GM19372 (cell line): ENCODE measurements around the gene PALLD.
"Not testable (repeated sequence)": the region's sequence is repeated elsewhere in the genome, so short reads cannot be mapped to it uniquely, and the experiment has no call there.

Experiments used
- ATAC-seq: cut with Tn5 transposase; IDR thresholded peaks from one replicate; pipeline ENCODE4 v1.9.1; 2021; ENCODE audit warnings: mild to moderate bottlenecking, low read depth, moderate library complexity; ENCODE audit not compliant: unreplicated experiment

Gene PALLD

DNA sequence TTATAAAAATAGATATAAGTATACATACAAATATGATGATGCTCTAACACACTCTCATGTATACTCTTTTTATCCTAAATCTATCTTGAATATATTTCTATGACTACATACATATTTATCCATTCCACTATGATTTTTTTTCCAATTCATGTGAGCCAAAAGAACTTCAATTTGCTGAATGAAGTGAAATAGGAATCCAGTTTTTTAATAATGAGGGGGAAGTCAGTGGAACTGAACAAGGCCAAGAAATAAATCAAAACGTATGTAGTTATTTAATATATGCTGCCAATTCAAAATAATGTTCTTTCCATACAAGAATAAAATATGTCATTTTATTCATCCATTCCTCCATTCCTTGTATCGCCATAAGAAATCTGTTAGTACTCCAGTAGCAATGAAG lies 6.1 kb upstream of the PALLD start:
- ATAC-seq, result no peak

GRCh38 chr4:168491563-168491962 lies 5.3 kb upstream of the PALLD start:
- no peak for ATAC-seq

DNA sequence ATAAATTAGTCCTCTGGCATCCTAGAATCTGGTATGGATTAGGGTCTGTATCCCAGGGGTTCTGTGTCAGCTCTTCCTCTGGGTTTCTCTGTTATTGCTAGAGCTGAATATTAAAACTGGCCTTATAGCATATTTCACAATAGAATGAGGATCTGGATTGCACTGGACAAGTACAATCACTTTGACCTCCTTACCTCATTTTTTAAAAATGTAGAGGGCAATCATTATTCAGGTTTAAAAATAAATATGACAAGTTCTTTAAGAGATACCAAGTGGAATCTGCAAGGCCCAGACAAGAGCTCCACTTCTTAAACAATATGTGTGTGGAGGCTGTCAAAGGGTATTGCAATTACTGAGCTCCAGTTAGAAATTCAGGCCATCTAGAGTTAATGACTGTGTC lies 1.4 kb downstream of the PALLD start:
- ATAC-seq, result no peak

- no peak for ATAC-seq
Observed at GRCh38 chr4:168499241-168499640, 2.4 kb downstream of the PALLD start.

- ATAC-seq, result no peak
Observed at GRCh38 chr4:168501407-168501806, 4.6 kb downstream of the PALLD start.

GRCh38 chr4:168502861-168503260 lies 6.0 kb downstream of the PALLD start:
- no peak for ATAC-seq

DNA sequence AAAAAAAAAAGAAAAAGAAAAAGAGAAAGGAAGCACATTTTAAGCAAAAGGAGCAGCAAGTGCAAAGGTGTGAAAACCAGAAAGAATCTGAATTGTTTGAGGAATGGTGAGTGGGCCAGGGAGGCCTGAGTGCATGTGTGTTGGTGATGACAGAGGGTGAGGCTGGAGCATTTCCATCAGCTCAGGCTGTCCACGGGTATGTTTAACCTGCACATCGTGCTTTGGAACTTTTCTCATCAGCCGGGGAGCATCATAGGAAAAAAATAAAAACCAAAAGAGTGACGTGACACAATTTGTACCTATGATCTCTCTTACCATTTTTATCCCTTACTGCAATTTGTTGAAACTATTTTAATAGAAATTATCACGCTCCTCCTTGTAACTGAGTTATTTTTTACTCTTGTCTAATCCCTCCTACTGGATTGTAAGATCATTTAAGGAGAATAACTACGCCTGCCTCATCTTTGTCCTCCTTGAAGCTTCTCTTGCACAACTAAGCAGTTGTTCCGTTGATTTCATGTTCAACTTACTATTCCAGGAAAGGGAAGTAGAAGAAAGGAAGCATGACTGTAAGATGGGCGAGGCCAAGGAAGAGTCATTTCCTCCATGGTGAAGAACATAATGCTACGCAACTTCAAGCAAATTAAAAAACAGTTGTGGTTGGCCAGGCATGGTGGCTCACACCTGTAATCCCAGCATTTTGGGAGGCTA lies 7.0 kb downstream of the PALLD start:
- ATAC-seq, result no peak

DNA sequence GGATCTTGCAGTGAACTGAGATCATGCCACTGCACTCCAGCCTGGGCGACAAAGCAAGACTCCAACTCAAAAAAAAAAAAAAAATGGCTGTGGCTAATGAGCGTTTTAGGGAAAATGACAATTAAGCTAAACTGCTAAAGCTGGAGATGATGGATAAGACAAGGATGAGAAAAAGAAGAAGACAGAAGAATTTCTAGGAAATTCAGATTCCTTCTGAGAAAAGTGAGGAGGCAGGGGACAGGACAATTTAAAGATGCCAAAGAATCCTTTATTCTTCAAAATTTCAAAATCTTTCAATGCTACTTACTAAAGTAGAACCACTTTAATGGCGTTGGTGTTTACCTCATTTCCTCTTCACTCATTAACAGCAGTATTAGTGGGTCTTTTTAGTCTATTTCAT lies 7.7 kb downstream of the PALLD start:
- no peak for ATAC-seq

GRCh38 chr4:168506014-168506413 lies 9.2 kb downstream of the PALLD start:
- ATAC-seq, result no peak

GRCh38 chr4:168507178-168507815 lies 10.4 kb downstream of the PALLD start:
- no peak for ATAC-seq

- ATAC-seq, result no peak
Observed at GRCh38 chr4:168508683-168509082, 11.8 kb downstream of the PALLD start.

GRCh38 chr4:168509786-168510185 lies 12.9 kb downstream of the PALLD start:
- ATAC-seq, result no peak

DNA sequence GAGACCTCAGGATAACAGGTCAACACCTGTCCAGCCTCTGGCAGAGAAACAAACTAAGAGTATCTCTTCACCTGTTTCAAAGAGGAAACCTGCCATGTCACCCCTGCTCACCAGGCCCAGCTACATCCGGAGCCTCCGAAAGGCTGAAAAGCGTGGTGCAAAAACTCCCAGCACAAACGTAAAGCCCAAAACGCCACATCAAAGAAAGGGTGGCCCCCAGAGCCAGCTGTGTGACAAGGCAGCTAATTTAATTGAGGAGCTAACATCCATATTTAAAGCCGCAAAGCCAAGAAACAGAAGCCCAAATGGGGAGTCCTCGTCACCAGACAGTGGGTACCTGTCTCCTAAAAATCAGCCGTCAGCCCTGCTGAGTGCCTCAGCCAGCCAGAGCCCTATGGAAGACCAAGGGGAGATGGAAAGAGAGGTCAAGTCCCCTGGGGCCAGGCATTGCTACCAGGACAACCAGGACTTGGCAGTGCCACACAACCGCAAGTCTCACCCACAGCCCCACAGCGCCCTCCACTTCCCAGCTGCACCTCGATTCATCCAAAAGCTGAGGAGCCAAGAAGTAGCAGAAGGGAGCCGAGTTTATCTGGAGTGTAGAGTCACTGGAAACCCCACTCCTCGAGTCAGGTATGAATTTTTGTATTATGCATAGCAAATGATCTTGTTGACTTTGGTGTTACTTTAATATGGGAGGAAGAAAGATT lies 15.1 kb downstream of the PALLD start:
- no peak for ATAC-seq

DNA sequence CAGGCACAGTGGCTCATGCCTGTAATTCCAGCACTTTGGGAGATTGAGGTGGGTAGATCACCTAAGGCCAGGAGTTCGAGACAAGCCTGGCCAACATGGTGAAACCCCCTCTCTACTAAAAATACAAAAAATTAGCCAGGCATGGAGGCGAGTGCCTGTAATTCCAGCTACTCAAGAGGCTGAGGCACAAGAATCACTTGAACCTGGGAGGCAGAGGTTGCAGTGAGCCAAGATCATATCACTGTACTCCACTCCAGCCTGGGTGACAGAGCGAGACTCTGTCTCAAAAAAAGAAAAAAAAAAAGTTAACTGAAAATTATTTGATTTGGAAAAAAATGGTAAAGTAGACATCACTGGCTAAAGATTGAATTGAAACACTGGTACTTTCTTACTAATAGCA lies 17.0 kb downstream of the PALLD start:
- not testable (repeated sequence) for ATAC-seq

DNA sequence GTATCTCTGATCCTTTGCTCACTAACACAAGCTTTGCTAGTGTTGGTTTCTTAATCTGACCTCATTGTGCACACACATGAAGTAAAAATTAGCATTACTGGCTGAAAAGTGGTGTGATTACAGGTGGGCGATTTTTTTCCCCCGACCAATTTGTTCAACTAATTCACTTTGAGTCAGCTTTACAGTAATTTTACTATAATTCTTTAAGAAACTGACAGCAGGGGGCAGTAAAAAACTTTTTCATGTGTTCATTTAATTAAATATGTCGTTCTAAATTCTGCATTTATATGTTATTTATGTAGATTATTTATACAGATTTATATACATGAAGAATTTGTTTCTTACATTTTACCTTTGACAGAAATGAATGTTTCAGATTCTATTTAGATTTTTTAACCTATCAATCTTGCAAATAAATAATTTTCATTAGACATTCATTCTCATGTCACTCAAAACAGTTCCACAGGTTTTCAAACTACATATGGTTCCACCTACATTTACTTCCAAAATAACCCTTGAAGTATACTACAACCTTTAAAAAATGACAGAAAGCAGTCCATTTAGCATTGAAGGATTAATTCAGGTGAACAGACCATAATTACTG lies 17.5 kb downstream of the PALLD start:
- ATAC-seq, result no peak

GRCh38 chr4:168515222-168516011 lies 18.6 kb downstream of the PALLD start:
- no peak for ATAC-seq

- no peak for ATAC-seq
Observed at GRCh38 chr4:168516841-168517240, 20.0 kb downstream of the PALLD start.

DNA sequence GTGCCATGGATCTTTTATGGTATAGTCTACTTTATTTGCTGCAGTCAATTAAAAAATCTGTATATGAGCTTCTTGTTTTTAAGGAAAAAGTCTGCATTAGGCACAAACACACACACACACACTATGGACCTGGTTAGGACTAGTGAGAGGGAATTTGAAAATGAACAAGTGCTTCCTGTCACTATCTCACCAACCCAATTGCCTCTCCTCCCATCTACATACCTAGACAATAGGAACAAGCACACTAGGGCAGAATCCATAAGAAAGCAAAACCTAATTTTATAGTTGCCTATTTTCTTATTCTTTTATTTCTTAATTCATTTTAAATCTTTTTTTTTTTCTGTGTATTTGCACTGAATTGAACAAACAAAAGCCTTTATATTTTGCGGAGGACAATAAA lies 22.7 kb downstream of the PALLD start:
- no peak for ATAC-seq

DNA sequence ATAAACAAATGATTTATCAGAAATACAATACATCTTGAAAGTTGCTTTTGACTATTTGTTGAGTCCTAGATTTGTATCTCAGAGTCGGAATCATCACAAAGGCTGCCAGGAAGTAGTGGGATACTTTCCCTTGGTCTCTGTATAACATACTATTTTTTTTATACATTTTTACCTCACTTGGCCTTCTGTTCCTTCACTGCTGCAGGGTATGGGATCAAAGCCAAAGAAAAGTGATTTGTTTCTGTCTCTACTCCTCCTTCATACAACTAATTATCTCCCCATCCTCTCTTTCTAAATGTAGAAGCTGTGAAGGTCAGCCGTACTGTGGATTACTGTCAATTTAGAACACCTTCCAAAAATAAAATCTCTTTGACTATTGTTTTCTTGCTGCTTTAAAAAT lies 24.9 kb downstream of the PALLD start:
- ATAC-seq, result no peak

DNA sequence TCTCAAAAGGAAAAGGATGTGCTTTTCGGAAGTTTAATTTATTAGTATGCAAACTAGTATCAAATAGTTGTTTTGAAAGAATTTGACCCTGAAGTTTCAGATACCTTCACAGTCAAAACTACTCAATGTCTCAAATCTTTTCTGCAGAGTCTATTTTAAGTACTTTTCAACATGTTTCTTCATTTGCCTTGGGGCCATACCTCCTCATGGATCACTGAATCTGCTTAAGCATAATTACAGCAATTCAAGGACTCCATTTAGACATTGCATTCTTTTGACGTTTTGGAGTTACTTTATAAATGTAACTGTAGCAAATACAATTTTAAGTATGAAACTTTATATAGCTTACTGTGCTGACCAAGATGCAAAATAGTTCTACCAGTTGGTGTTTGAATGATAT lies 25.5 kb downstream of the PALLD start:
- no peak for ATAC-seq
